K562 (cell line): Measurements from ENCODE around the gene SH3BP5L. TPM values are rescaled to one million over a fixed set of nuclear protein-coding genes. Genes with fewer than 3 reads are reported as not detected.

ENCODE experiments used
- ATAC-seq: fragments of 200-7000 bp; cut with Tn5 transposase; 3 replicates; pipeline ENCODE4 v1.9.1; 2020; ENCODE audit warnings: moderate library complexity
- BruUV-seq: library from RNA; stranded (reverse); fragments of 400-500 nt; replicated peaks from 2 replicates; lab custom pipeline; 2021; lab: Mats Ljungman, UMichigan
- CTCF ChIA-PET: fragments of 300-600 bp; formaldehyde crosslinking; extraction: SDS; loops from one replicate; lab custom pipeline; 2021; ENCODE audit warnings: low intra/inter-chr PET ratio; lab: Yijun Ruan, JAX
- POLR2A ChIA-PET: fragments of 300-600, 350-650 bp; sonication (Branson Sonifier 250); formaldehyde crosslinking; extraction: SDS; loops from one replicate; lab custom pipeline; 2021; ENCODE audit warnings: antibody characterized with exemption, inconsistent platforms; lab: Yijun Ruan, JAX
- DNase-seq, 4 experiments: peaks; one replicate each; pipeline versions ENCODE4 v3.0.0 to v3.0.0-alpha.2; 2011 to 2018; ENCODE audit warnings: low spot score in 3 of 4, mixed read lengths in 3 of 4; ENCODE audit errors: extremely low read depth in 1 of 4
- FAIRE-seq: peaks from 2 replicates; lab custom pipeline; 2011; peaks lifted over from hg19 to GRCh38; lab: Jason Lieb, UNC
- H2AFZ ChIP-seq: 2 replicates; pipeline ENCODE4 v1.6.0; 2011; ENCODE audit warnings: low read depth, low read length, control low read depth, inconsistent platforms
- H3K27ac ChIP-seq: fragments of 200-600 bp; 3 replicates; pipeline ENCODE4 v1.8.0; 2011; ENCODE audit warnings: low read depth, mild to moderate bottlenecking, control low read depth, inconsistent platforms, low read length, moderate library complexity, mixed read lengths; ENCODE audit errors: extremely low read depth
- H3K27me3 ChIP-seq, 2 experiments: fragments of 300-600 bp in 1 of 2; 2 replicates in 1 of 2; 3 replicates in 1 of 2; pipeline versions ENCODE4 v1.6.0 to v1.8.0; 2011; ENCODE audit warnings: inconsistent platforms in 2 of 2, low read length in 2 of 2, mild to moderate bottlenecking in 1 of 2, mixed read lengths in 1 of 2, moderate library complexity in 1 of 2; ENCODE audit not compliant: control insufficient read depth in 2 of 2, insufficient read depth in 2 of 2
- H3K36me3 ChIP-seq: fragments of 300-600 bp; 3 replicates; pipeline ENCODE4 v1.8.0; 2011; ENCODE audit warnings: mild to moderate bottlenecking, low read length, inconsistent platforms; ENCODE audit not compliant: control insufficient read depth, insufficient read depth
- H3K4me1 ChIP-seq, 2 experiments: fragments of 200-600 bp in 1 of 2; replicated peaks in 1 of 2; 2 replicates in 1 of 2; 3 replicates in 1 of 2; pipeline versions ENCODE4 v1.5.1 to v1.8.0; 2011; ENCODE audit warnings: inconsistent platforms in 2 of 2, low read length in 2 of 2, mild to moderate bottlenecking in 1 of 2, mixed read lengths in 1 of 2, moderate library complexity in 1 of 2; ENCODE audit not compliant: control insufficient read depth in 2 of 2, insufficient read depth in 2 of 2
- H3K4me2 ChIP-seq: 2 replicates; pipeline ENCODE4 v1.6.1; 2011; ENCODE audit warnings: low read length, control low read depth, inconsistent platforms, mixed read lengths; ENCODE audit not compliant: insufficient read depth
- H3K4me3 ChIP-seq: fragments of 200-600 bp; sonication (generic), shearing (Covaris generic); 2 replicates; pipeline ENCODE4 v1.5.1; 2016; ENCODE audit warnings: control low read depth, inconsistent platforms
- H3K79me2 ChIP-seq: fragments of 200-600 bp; 3 replicates; pipeline ENCODE4 v1.8.0; 2011; ENCODE audit warnings: low read length, inconsistent platforms; ENCODE audit not compliant: control insufficient read depth, insufficient read depth
- H3K9ac ChIP-seq, 2 experiments: 2 replicates each; pipeline versions ENCODE4 v1.6.0 to v1.6.1; 2011; ENCODE audit warnings: low read depth in 2 of 2, low read length in 2 of 2, control low read depth in 1 of 2, inconsistent platforms in 1 of 2, mild to moderate bottlenecking in 1 of 2, mixed read lengths in 1 of 2; ENCODE audit not compliant: insufficient read depth in 1 of 2
- H3K9me1 ChIP-seq: one replicate; pipeline ENCODE4 v1.6.0; 2011; ENCODE audit warnings: inconsistent platforms, mild to moderate bottlenecking, low read length, moderate library complexity; ENCODE audit not compliant: control insufficient read depth, insufficient read depth
- H3K9me3 ChIP-seq: replicated peaks from 2 replicates; pipeline ENCODE4 v1.5.1; 2011; ENCODE audit warnings: low read depth, low read length, inconsistent platforms; ENCODE audit not compliant: control insufficient read depth, insufficient read depth
- H4K20me1 ChIP-seq: replicated peaks from 2 replicates; pipeline ENCODE4 v1.6.1; 2011; ENCODE audit warnings: low read length, inconsistent platforms, mixed read lengths; ENCODE audit not compliant: control insufficient read depth, insufficient read depth
- BMI1 ChIP-seq: fragments of 150-350 bp; IDR thresholded peaks from 2 replicates; pipeline ENCODE4 v1.6.1; 2014; ENCODE audit warnings: low read length
- ILF3 ChIP-seq: fragments of 450-650 bp; IDR thresholded peaks from 2 replicates; pipeline ENCODE4 v1.6.1; 2018; ENCODE audit warnings: antibody characterized with exemption, mild to moderate bottlenecking, moderate library complexity, borderline replicate concordance
- MEIS2 ChIP-seq: fragments of 450-650 bp; IDR thresholded peaks from 2 replicates; pipeline ENCODE4 v1.6.1; 2014; ENCODE audit warnings: mild to moderate bottlenecking; ENCODE audit not compliant: partially characterized antibody
- PCBP1 ChIP-seq: fragments of 200-400 bp; formaldehyde crosslinking; IDR thresholded peaks from 2 replicates; pipeline ENCODE4 v1.6.1; 2018; ENCODE audit warnings: mild to moderate bottlenecking, low read depth, low read length; ENCODE audit not compliant: poor library complexity, severe bottlenecking
- RFX1 ChIP-seq: fragments of 450-650 bp; IDR thresholded peaks from 2 replicates; pipeline ENCODE4 v1.6.1; 2016; ENCODE audit warnings: mild to moderate bottlenecking, moderate library complexity
- ZNF778 ChIP-seq: fragments of 450-650 bp; formaldehyde crosslinking; IDR thresholded peaks from 2 replicates; pipeline ENCODE4 v1.4.0; 2020; ENCODE audit warnings: mild to moderate bottlenecking, moderate library complexity
- WGBS: fragments of 100-300 bp; shearing (Covaris generic); methylation state at CpG from one replicate; pipeline ENCODE4 v1.1.6; 2016; ENCODE audit warnings: low coverage, mixed read lengths; ENCODE audit not compliant: insufficient coverage; ENCODE audit errors: missing lambda C conversion rate; 5-methylcytosine and 5-hydroxymethylcytosine counted together
- in situ Hi-C: fragments of 300-500 bp; cut with MboI; formaldehyde crosslinking; loops from 4 replicates; pipeline ENCODE4 v1.15.0; 2018; ENCODE audit warnings: inconsistent platforms, mixed read lengths
- intact Hi-C: fragments of 100-400 bp; cut with micrococcal nuclease; formaldehyde crosslinking; loops from 2 replicates; pipeline ENCODE4 v1.14.2; 2022
- polyA plus RNA-seq, 8 experiments: library from polyadenylated mRNA; depleted of rRNA in 4 of 8; stranded (reverse) in 5 of 8; unstranded in 3 of 8; fragments of >200 nt; fragmentation: Nextera tagmentation in 2 of 8; fragmentation: Illumina TruSeq in 1 of 8; extraction: Ambion mirVana in 2 of 8; extraction: Trizol in 1 of 8; gene quantifications; 2 replicates each; pipeline versions ENCODE4 v1.2.1 to v1.2.3, GENCODE V29; 2011 to 2014; ENCODE audit warnings: inconsistent platforms in 1 of 8, missing spikeins in 1 of 8
- total RNA-seq, 7 experiments: library from RNA; depleted of rRNA in 6 of 7; stranded (reverse); fragments of >200 nt in 6 of 7; fragmentation: Illumina TruSeq in 2 of 7; extraction: Trizol in 2 of 7; gene quantifications; 2 replicates each; pipeline versions ENCODE4 v1.2.1 to v1.2.3, GENCODE V29; 2011 to 2021; ENCODE audit warnings: low replicate concordance in 1 of 7

The SH3BP5L gene
- total and polyA plus RNA-seq, 9 of the 15 experiments (the other 6 are each of a cell fraction or from before 2014, with no cell fraction given): 1.9 to 26.5 (median 15.8) TPM

GRCh38 chr1:248808876-248809275, 16.8 kb downstream of the SH3BP5L start:
- H4K20me1 ChIP-seq: peaks cover 4% of the 10 kb centered on the region; the same call in 1 of the 2 replicates
- intact Hi-C loops: loop anchor here (5.0 kb wide), 3 partner anchors 52 to 977 kb away; partner anchors contain the start of gene LYPD8
- no peak for TF ChIP-seq MEIS2
- no peak for TF ChIP-seq ZNF778 (CRISPR knock-in tag)
- TF ChIP-seq BMI1: no peak
- TF ChIP-seq RFX1: no peak
- no peak for TF ChIP-seq ILF3
- TF ChIP-seq PCBP1: no peak
- H3K27ac ChIP-seq: no peak overlapping the region
- POLR2A ChIA-PET: interaction anchor here (0.9 kb wide), 1 partner anchor 16 kb away, joined by 3 read pairs; no protein-coding TSS in a partner anchor
- no peaks in the 10 kb centered on the region for H3K9me3 ChIP-seq
- no peak overlapping the region for H3K4me3 ChIP-seq
- ATAC-seq (no peak), DNase-seq (peak in 2 of 4 experiments; percentile 2 to 5), FAIRE-seq (no peak)
- H3K79me2 ChIP-seq: no peaks in the 10 kb centered on the region
- no peak overlapping the region for H3K9ac ChIP-seq
- no peaks in the 10 kb centered on the region for H3K9me1 ChIP-seq
- H3K4me2 ChIP-seq: no peak overlapping the region
- CTCF ChIA-PET: interaction anchor here (0.9 kb wide), 1 partner anchor 872 kb away, joined by 3 read pairs; no protein-coding TSS in a partner anchor
- peaks cover 21% of the 10 kb centered on the region; the same call in 2 of the 3 replicates for H3K36me3 ChIP-seq
- in situ Hi-C loops: no loop called here
- 52% methylated on average over 6 of the region's 9 CpGs for WGBS
- H3K4me1 ChIP-seq: peaks cover 11 to 15% of the 10 kb centered on the region in 2 experiments; a peak in 3 of 5 replicates
- H3K27me3 ChIP-seq: no peaks in the 10 kb centered on the region; a peak in 1 of 5 replicates
- BruUV-seq: no TSS peak
- no peak overlapping the region for H2AFZ ChIP-seq
